K562 (cell line): ENCODE measurements around the gene MBD1. TPM values are rescaled to one million over a fixed set of nuclear protein-coding genes. Genes with fewer than 3 reads are reported as not detected.

Source experiments
- BCOR ChIP-seq: fragments of 450-650 bp; IDR thresholded peaks from 2 replicates; pipeline ENCODE4 v1.6.1; 2016
- BRD9 ChIP-seq: fragments of 450-650 bp; IDR thresholded peaks from 2 replicates; pipeline ENCODE4 v1.6.1; 2018; ENCODE audit warnings: low read depth; ENCODE audit not compliant: partially characterized antibody
- FOXA3 ChIP-seq, 2 experiments: fragments of 450-650 bp in 1 of 2; sonication (generic) in 1 of 2; formaldehyde crosslinking; IDR thresholded peaks in 1 of 2; conservative IDR thresholded peaks in 1 of 2; 2 replicates each; pipeline versions ENCODE4 v1.4.0 to v1.8.0; 2020 to 2022; ENCODE audit warnings: mild to moderate bottlenecking in 2 of 2, missing genetic modification reagents in 1 of 2
- ILK ChIP-seq: fragments of 450-650 bp; IDR thresholded peaks from 2 replicates; pipeline ENCODE4 v1.6.1; 2016; ENCODE audit warnings: missing genetic modification characterization, low read depth, mild to moderate bottlenecking, missing compliant biosample characterization, moderate library complexity, borderline replicate concordance
- KDM2B ChIP-seq: fragments of 250-450 bp; sonication (Bioruptor Pico); IDR thresholded peaks from 2 replicates; pipeline ENCODE4 v1.8.0; 2021; ENCODE audit warnings: mild to moderate bottlenecking, moderate library complexity
- KDM5B ChIP-seq: fragments of 200-600 bp; sonication (generic); IDR thresholded peaks from 2 replicates; pipeline ENCODE4 v1.6.1; 2012; ENCODE audit warnings: low read depth, mild to moderate bottlenecking, moderate library complexity, low read length, control low read depth, inconsistent platforms; ENCODE audit not compliant: insufficient replicate concordance
- KLF6 ChIP-seq: fragments of 250-450 bp; sonication (Bioruptor Pico); IDR thresholded peaks from 2 replicates; pipeline ENCODE4 v1.4.0; 2020; ENCODE audit warnings: mild to moderate bottlenecking, moderate library complexity, borderline replicate concordance
- MAZ ChIP-seq, 2 experiments: fragments of 450-650 bp in 1 of 2; sonication (generic) in 1 of 2; formaldehyde crosslinking; IDR thresholded peaks in 1 of 2; conservative IDR thresholded peaks in 1 of 2; 2 replicates each; pipeline versions ENCODE4 v1.4.0 to v1.5.0; 2020; ENCODE audit warnings: mild to moderate bottlenecking in 1 of 2, missing genetic modification reagents in 1 of 2
- MED1 ChIP-seq: sonication (generic); formaldehyde crosslinking; IDR thresholded peaks from 2 replicates; pipeline ENCODE4 v1.8.1; 2023; ENCODE audit warnings: missing genetic modification reagents, borderline replicate concordance
- MNT ChIP-seq, 2 experiments: fragments of 450-650 bp; conservative IDR thresholded peaks; 2 replicates each; pipeline ENCODE4 v1.6.1; 2017; ENCODE audit warnings: mild to moderate bottlenecking in 2 of 2, moderate library complexity in 2 of 2
- POU5F1 ChIP-seq: fragments of 150-350 bp; IDR thresholded peaks from 2 replicates; pipeline ENCODE4 v1.6.1; 2014; ENCODE audit warnings: borderline replicate concordance, low read length, low read depth, mild to moderate bottlenecking; ENCODE audit not compliant: partially characterized antibody
- SMARCA5 ChIP-seq: fragments of 450-650 bp; IDR thresholded peaks from 2 replicates; pipeline ENCODE4 v1.6.1; 2016
- SMARCE1 ChIP-seq: fragments of 450-650 bp; IDR thresholded peaks from 2 replicates; pipeline ENCODE4 v1.7.1; 2016; ENCODE audit warnings: mild to moderate bottlenecking
- SNAPC5 ChIP-seq: fragments of 250-450 bp; sonication (Bioruptor Pico); IDR thresholded peaks from 2 replicates; pipeline ENCODE4 v1.8.0; 2021; ENCODE audit warnings: moderate library complexity, mild to moderate bottlenecking, inconsistent platforms
- SREBF2 ChIP-seq: sonication (generic); formaldehyde crosslinking; IDR thresholded peaks from 2 replicates; pipeline ENCODE4 v1.4.0; 2020; ENCODE audit warnings: mild to moderate bottlenecking, missing genetic modification reagents
- TFAM ChIP-seq: fragments of 250-450 bp; sonication (Bioruptor Pico); conservative IDR thresholded peaks from 2 replicates; pipeline ENCODE4 v1.5.0; 2021; ENCODE audit warnings: mild to moderate bottlenecking, moderate library complexity
- TRIM28 ChIP-seq: fragments of 450-650 bp; IDR thresholded peaks from 2 replicates; pipeline ENCODE4 v1.6.1; 2017
- ZFP1 ChIP-seq: fragments of 450-650 bp; formaldehyde crosslinking; IDR thresholded peaks from 2 replicates; pipeline ENCODE4 v1.4.0; 2020; ENCODE audit warnings: mild to moderate bottlenecking, mixed read lengths
- ZNF12 ChIP-seq: sonication (generic); formaldehyde crosslinking; IDR thresholded peaks from 2 replicates; pipeline ENCODE4 v1.4.0; 2020; ENCODE audit warnings: mild to moderate bottlenecking, missing genetic modification reagents
- ZNF212 ChIP-seq: fragments of 450-650 bp; formaldehyde crosslinking; IDR thresholded peaks from 2 replicates; pipeline ENCODE4 v1.4.0; 2020; ENCODE audit warnings: mild to moderate bottlenecking
- ZNF3 ChIP-seq: fragments of 250-450 bp; sonication (Bioruptor Pico); IDR thresholded peaks from 2 replicates; pipeline ENCODE4 v1.5.0; 2021; ENCODE audit warnings: mild to moderate bottlenecking, moderate library complexity
- polyA plus RNA-seq, 8 experiments: library from polyadenylated mRNA; depleted of rRNA in 4 of 8; stranded (reverse) in 5 of 8; unstranded in 3 of 8; fragments of >200 nt; fragmentation: Nextera tagmentation in 2 of 8; fragmentation: Illumina TruSeq in 1 of 8; extraction: Ambion mirVana in 2 of 8; extraction: Trizol in 1 of 8; gene quantifications; 2 replicates each; pipeline versions ENCODE4 v1.2.1 to v1.2.3, GENCODE V29; 2011 to 2014; ENCODE audit warnings: inconsistent platforms in 1 of 8, missing spikeins in 1 of 8
- total RNA-seq, 7 experiments: library from RNA; depleted of rRNA in 6 of 7; stranded (reverse); fragments of >200 nt in 6 of 7; fragmentation: Illumina TruSeq in 2 of 7; extraction: Trizol in 2 of 7; gene quantifications; 2 replicates each; pipeline versions ENCODE4 v1.2.1 to v1.2.3, GENCODE V29; 2011 to 2021; ENCODE audit warnings: low replicate concordance in 1 of 7
- TF ChIP-seq, protein P1 (sequence below): sonication (generic); formaldehyde crosslinking; IDR thresholded peaks from 2 replicates; pipeline ENCODE4 v1.8.0; 2022; ENCODE audit warnings: mild to moderate bottlenecking, missing genetic modification reagents, borderline replicate concordance
- TF ChIP-seq, protein P2 (sequence below): sonication (generic); formaldehyde crosslinking; IDR thresholded peaks from 2 replicates; pipeline ENCODE4 v1.8.0; 2022; ENCODE audit warnings: missing genetic modification reagents, mild to moderate bottlenecking, moderate library complexity, borderline replicate concordance

Gene MBD1
- total and polyA plus RNA-seq, 9 of the 15 experiments (the other 6 are each of a cell fraction or from before 2014, with no cell fraction given): 3.0 to 59.7 (median 31.7) TPM

- TF ChIP-seq, protein P1, sequence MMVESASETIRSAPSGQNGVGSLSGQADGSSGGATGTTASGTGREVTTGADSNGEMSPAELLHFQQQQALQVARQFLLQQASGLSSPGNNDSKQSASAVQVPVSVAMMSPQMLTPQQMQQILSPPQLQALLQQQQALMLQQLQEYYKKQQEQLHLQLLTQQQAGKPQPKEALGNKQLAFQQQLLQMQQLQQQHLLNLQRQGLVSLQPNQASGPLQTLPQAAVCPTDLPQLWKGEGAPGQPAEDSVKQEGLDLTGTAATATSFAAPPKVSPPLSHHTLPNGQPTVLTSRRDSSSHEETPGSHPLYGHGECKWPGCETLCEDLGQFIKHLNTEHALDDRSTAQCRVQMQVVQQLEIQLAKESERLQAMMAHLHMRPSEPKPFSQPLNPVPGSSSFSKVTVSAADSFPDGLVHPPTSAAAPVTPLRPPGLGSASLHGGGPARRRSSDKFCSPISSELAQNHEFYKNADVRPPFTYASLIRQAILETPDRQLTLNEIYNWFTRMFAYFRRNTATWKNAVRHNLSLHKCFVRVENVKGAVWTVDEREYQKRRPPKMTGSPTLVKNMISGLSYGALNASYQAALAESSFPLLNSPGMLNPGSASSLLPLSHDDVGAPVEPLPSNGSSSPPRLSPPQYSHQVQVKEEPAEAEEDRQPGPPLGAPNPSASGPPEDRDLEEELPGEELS (CRISPR knock-in tag): no peak; the same call in none of the 2 replicates
- TF ChIP-seq TRIM28: no peak
- peak; percentile 66 to 83 for TF ChIP-seq MAZ (CRISPR knock-in tag; conservative IDR thresholded peaks at IDR 0.05 in 1 of 2, IDR thresholded peaks at IDR 0.05 in 1 of 2)
- TF ChIP-seq ZFP1 (CRISPR knock-in tag): no peak
- peak; percentile 64 for TF ChIP-seq POU5F1
- TF ChIP-seq TFAM (CRISPR knock-in tag): no peak
- TF ChIP-seq SMARCA5: no peak
- TF ChIP-seq, protein P2, sequence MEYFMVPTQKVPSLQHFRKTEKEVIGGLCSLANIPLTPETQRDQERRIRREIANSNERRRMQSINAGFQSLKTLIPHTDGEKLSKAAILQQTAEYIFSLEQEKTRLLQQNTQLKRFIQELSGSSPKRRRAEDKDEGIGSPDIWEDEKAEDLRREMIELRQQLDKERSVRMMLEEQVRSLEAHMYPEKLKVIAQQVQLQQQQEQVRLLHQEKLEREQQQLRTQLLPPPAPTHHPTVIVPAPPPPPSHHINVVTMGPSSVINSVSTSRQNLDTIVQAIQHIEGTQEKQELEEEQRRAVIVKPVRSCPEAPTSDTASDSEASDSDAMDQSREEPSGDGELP: peak; percentile 96
- no peak for TF ChIP-seq ZNF212 (CRISPR knock-in tag)
- no peak for TF ChIP-seq FOXA3 (CRISPR knock-in tag; conservative IDR thresholded peaks at IDR 0.05 in 1 of 2, IDR thresholded peaks at IDR 0.05 in 1 of 2)
- TF ChIP-seq SMARCE1: no peak
- TF ChIP-seq BRD9: no peak
- no peak for TF ChIP-seq ZNF3 (CRISPR knock-in tag)
- TF ChIP-seq MED1 (CRISPR knock-in tag): no peak
- TF ChIP-seq MNT (conservative IDR thresholded peaks at IDR 0.05): peak; percentile 74 to 86
- TF ChIP-seq ILK: no peak
- no peak for TF ChIP-seq KDM2B
- TF ChIP-seq BCOR: 0 out of 2 replicates have a peak, but pooled peaks have one; percentile 8
- TF ChIP-seq KLF6 (CRISPR knock-in tag): peak; percentile 84; the same call in 1 of the 2 replicates
- TF ChIP-seq SREBF2 (CRISPR knock-in tag): no peak
- peak; percentile 64 for TF ChIP-seq KDM5B
- TF ChIP-seq SNAPC5 (CRISPR knock-in tag): no peak
- TF ChIP-seq ZNF12 (CRISPR knock-in tag): no peak
Measured at GRCh38 chr18:50287441-50288347, 6.4 kb upstream of the MBD1 start, which contains the start of gene CXXC1 (continued).
